Keratinocyte (primary cell): Measurements from ENCODE around the gene RNASEH1. TPM values are rescaled to one million over a fixed set of nuclear protein-coding genes. Genes with fewer than 3 reads are reported as not detected.
"Not testable (repeated sequence)": the region's sequence is repeated elsewhere in the genome, so short reads cannot be mapped to it uniquely, and the experiment has no call there.

Experiments
- DNase-seq: peaks from one replicate; pipeline ENCODE4 v3.0.0-alpha.2; 2011; ENCODE audit warnings: low read depth, missing footprints, low spot score
- FAIRE-seq: peaks from 2 replicates; lab custom pipeline; 2011; peaks lifted over from hg19 to GRCh38; lab: Jason Lieb, UNC
- H2AFZ ChIP-seq: 2 replicates; pipeline ENCODE4 v1.6.0; 2012; ENCODE audit warnings: low read length, control low read depth, inconsistent platforms; ENCODE audit not compliant: control insufficient read depth
- H3K27ac ChIP-seq: 2 replicates; pipeline ENCODE4 v1.5.1; 2011; ENCODE audit warnings: low read length; ENCODE audit not compliant: control insufficient read depth, insufficient read depth
- H3K27me3 ChIP-seq: 3 replicates; pipeline ENCODE4 v1.6.0; 2011; ENCODE audit warnings: low read length; ENCODE audit not compliant: control insufficient read depth, insufficient read depth; ENCODE audit errors: extremely low read depth
- H3K36me3 ChIP-seq, 2 experiments: 2 replicates in 1 of 2; 3 replicates in 1 of 2; pipeline ENCODE4 v1.5.1; 2011; ENCODE audit warnings: low read length in 2 of 2, mild to moderate bottlenecking in 1 of 2; ENCODE audit not compliant: control insufficient read depth in 2 of 2, insufficient read depth in 2 of 2; ENCODE audit errors: extremely low read depth in 1 of 2
- H3K4me1 ChIP-seq: 3 replicates; pipeline ENCODE4 v1.5.1; 2011; ENCODE audit warnings: low read length; ENCODE audit not compliant: control insufficient read depth, insufficient read depth; ENCODE audit errors: extremely low read depth
- H3K4me2 ChIP-seq: 3 replicates; pipeline ENCODE4 v1.6.0; 2011; ENCODE audit warnings: low read depth, low read length; ENCODE audit not compliant: control insufficient read depth, insufficient read depth; ENCODE audit errors: extremely low read depth
- H3K4me3 ChIP-seq, 3 experiments: fragments of 200-600 bp in 1 of 3; sonication (generic) in 1 of 3; 2 replicates in 2 of 3; 3 replicates in 1 of 3; pipeline ENCODE4 v1.5.1; 2011 to 2016; ENCODE audit warnings: low read length in 3 of 3, mild to moderate bottlenecking in 3 of 3, control low read depth in 2 of 3, inconsistent platforms in 1 of 3, low read depth in 1 of 3, mixed read lengths in 1 of 3, mixed run types in 1 of 3, moderate library complexity in 1 of 3; ENCODE audit not compliant: control insufficient read depth in 2 of 3, insufficient read depth in 2 of 3; ENCODE audit errors: extremely low read depth in 1 of 3
- H3K79me2 ChIP-seq: 2 replicates; pipeline ENCODE4 v1.6.0; 2012; ENCODE audit warnings: low read length; ENCODE audit not compliant: control insufficient read depth, insufficient read depth
- H3K9ac ChIP-seq: 3 replicates; pipeline ENCODE4 v1.6.0; 2011; ENCODE audit warnings: low read length; ENCODE audit not compliant: control insufficient read depth, insufficient read depth; ENCODE audit errors: extremely low read depth
- H3K9me1 ChIP-seq: 3 replicates; pipeline ENCODE4 v1.6.0; 2011; ENCODE audit warnings: low read length; ENCODE audit not compliant: control insufficient read depth, insufficient read depth; ENCODE audit errors: extremely low read depth
- H3K9me3 ChIP-seq: 2 replicates; pipeline ENCODE4 v1.5.1; 2012; ENCODE audit warnings: low read depth, low read length; ENCODE audit not compliant: control insufficient read depth
- H4K20me1 ChIP-seq: 3 replicates; pipeline ENCODE4 v1.6.0; 2011; ENCODE audit warnings: low read length; ENCODE audit not compliant: control insufficient read depth, insufficient read depth; ENCODE audit errors: extremely low read depth
- CTCF ChIP-seq, 3 experiments: IDR thresholded peaks in 1 of 3; conservative IDR thresholded peaks in 1 of 3; optimal IDR thresholded peaks in 1 of 3; 2 replicates in 2 of 3; 3 replicates in 1 of 3; pipeline versions ENCODE3 to v1.5.1; 2011; ENCODE audit warnings: low read length in 3 of 3, mild to moderate bottlenecking in 3 of 3, moderate library complexity in 2 of 3, control low read depth in 1 of 3, inconsistent platforms in 1 of 3; ENCODE audit not compliant: insufficient read depth in 2 of 3; ENCODE audit errors: extremely low read depth in 1 of 3
- EZH2 ChIP-seq: IDR thresholded peaks from one replicate; pipeline ENCODE4 v1.6.1; 2012; ENCODE audit warnings: inconsistent platforms, mild to moderate bottlenecking, low read length, moderate library complexity
- dilution Hi-C: fragments of 300-500 bp; cut with MboI; formaldehyde crosslinking; loops from one replicate; pipeline ENCODE4 v1.7.0; 2020; ENCODE audit warnings: low sequenced_read_pairs; ENCODE audit not compliant: extremely low pct_ligation_motif_present
- polyA plus RNA-seq, 5 experiments: library from polyadenylated mRNA; depleted of rRNA in 3 of 5; stranded (reverse) in 3 of 5; stranded (forward) in 1 of 5; unstranded in 1 of 5; fragments of >200 nt; gene quantifications; 1 replicate in 1 of 5; 2 replicates in 3 of 5; 3 replicates in 1 of 5; pipeline versions ENCODE4 v1.2.1 to v1.2.3, GENCODE V29; 2011 to 2012; ENCODE audit warnings: missing spikeins in 2 of 5, low read depth in 1 of 5, low replicate concordance in 1 of 5

Gene RNASEH1
- polyA plus RNA-seq, 1 donor (not counting 4 experiments of a cell fraction or from before 2014, with no cell fraction given) = 15.3 TPM

- no peak overlapping the region for H2AFZ ChIP-seq
- no peak overlapping the region for H3K27ac ChIP-seq
- TF ChIP-seq EZH2 = no peak
- TF ChIP-seq CTCF (optimal IDR thresholded peaks at IDR 0.05 in 1 of 3, IDR thresholded peaks at IDR 0.05 in 1 of 3, conservative IDR thresholded peaks at IDR 0.05 in 1 of 3; ENCODE audit: extremely low read depth in 1 of 3, insufficient read depth in 2 of 3, low read length in 3 of 3) = no peak
- H3K4me1 ChIP-seq = peaks cover 14% of the 10 kb centered on the region
- H3K9me3 ChIP-seq = no peaks in the 10 kb centered on the region
- H3K4me3 ChIP-seq = no peak overlapping the region
- dilution Hi-C loops = no loop called here
- no peaks in the 10 kb centered on the region for H4K20me1 ChIP-seq
- no peak overlapping the region for H3K4me2 ChIP-seq
- H3K79me2 ChIP-seq = peaks cover 24% of the 10 kb centered on the region
- no peaks in the 10 kb centered on the region for H3K27me3 ChIP-seq
- FAIRE-seq (no peak), DNase-seq (no peak)
- peaks cover 2 to 14% of the 10 kb centered on the region in 2 experiments for H3K36me3 ChIP-seq
- no peak overlapping the region for H3K9ac ChIP-seq
- no peaks in the 10 kb centered on the region for H3K9me1 ChIP-seq
Measured at GRCh38 chr2:3572620-3573019, 14.5 kb upstream of the RNASEH1 start.

- Histone ChIP-seq H3K9me1 (no peaks in the 10 kb centered on the region), H3K27me3 (no peaks in the 10 kb centered on the region), H3K4me3 (no peak overlapping the region), H3K4me2 (no peak overlapping the region), H3K9ac (no peak overlapping the region), H4K20me1 (no peaks in the 10 kb centered on the region), H3K9me3 (no peaks in the 10 kb centered on the region), H3K36me3 (peaks cover 0 to 3% of the 10 kb centered on the region in 2 experiments), H3K79me2 (peaks cover 12% of the 10 kb centered on the region), H3K4me1 (peaks cover 3% of the 10 kb centered on the region), H3K27ac (no peak overlapping the region), H2AFZ (no peak overlapping the region)
- no peak for TF ChIP-seq EZH2
- TF ChIP-seq CTCF (optimal IDR thresholded peaks at IDR 0.05 in 1 of 3, IDR thresholded peaks at IDR 0.05 in 1 of 3, conservative IDR thresholded peaks at IDR 0.05 in 1 of 3; ENCODE audit: extremely low read depth in 1 of 3, insufficient read depth in 2 of 3, low read length in 3 of 3) = no peak
- dilution Hi-C loops = no loop called here
- DNase-seq (no peak), FAIRE-seq (no peak)
Measured at GRCh38 chr2:3571284-3571683, 13.2 kb upstream of the RNASEH1 start.

- H3K4me1 ChIP-seq, H3K4me3 ChIP-seq, H3K9me3 ChIP-seq, H2AFZ ChIP-seq, H3K4me2 ChIP-seq, H3K79me2 ChIP-seq, H4K20me1 ChIP-seq, H3K9me1 ChIP-seq, H3K27ac ChIP-seq, H3K36me3 ChIP-seq, dilution Hi-C loops, H3K9ac ChIP-seq, FAIRE-seq, DNase-seq, H3K27me3 ChIP-seq: not testable (repeated sequence)
Measured at GRCh38 chr2:3569656-3570055, 11.5 kb upstream of the RNASEH1 start.
